GM12872 (cell line): ENCODE results near the gene ALKBH7.
A peak's percentile ranks its signal among the peaks of the same experiment; 100 is the strongest.

Experiments used
- CTCF ChIP-seq: IDR thresholded peaks from 3 replicates; pipeline ENCODE4 v1.5.1; 2011; ENCODE audit warnings: low read depth, mild to moderate bottlenecking, low read length, moderate library complexity; ENCODE audit not compliant: insufficient read depth

Gene ALKBH7

GRCh38 chr19:6384381-6384780 is 11.8 kb downstream of the ALKBH7 start:
- no peak for TF ChIP-seq CTCF

GRCh38 chr19:6387372-6387771 is 14.8 kb downstream of the ALKBH7 start:
- no peak for TF ChIP-seq CTCF

GRCh38 chr19:6392221-6393073 is 19.9 kb downstream of the ALKBH7 start:
- no peak for TF ChIP-seq CTCF

- TF ChIP-seq CTCF: peak; percentile 33; the same call in 2 of the 3 replicates
These were observed 20.7 kb downstream of the ALKBH7 start, which contains the start of gene GTF2F1 for GRCh38 chr19:6393074-6393982. Gene GTF2F1, minus strand, starts transcription at chr19:6393164. Its CDS starts 169 bp downstream, at chr19:6392995.

- no peak for TF ChIP-seq CTCF
These were observed 21.4 kb downstream of the ALKBH7 start for GRCh38 chr19:6393983-6394412.

GRCh38 chr19:6394831-6395230 is 22.2 kb downstream of the ALKBH7 start:
- no peak for TF ChIP-seq CTCF

GRCh38 chr19:6396305-6396704 is 23.7 kb downstream of the ALKBH7 start:
- no peak for TF ChIP-seq CTCF
